Muscle layer of colon (tissue), 2 donors: ENCODE results near the gene ULK1.
"Not testable (repeated sequence)": the region's sequence is repeated elsewhere in the genome, so short reads cannot be mapped to it uniquely, and the experiment has no call there.

Experiments
- H3K27ac ChIP-seq: one replicate; pipeline ENCODE4 v1.7.0; 2013; ENCODE audit warnings: low read depth, mild to moderate bottlenecking, low read length, moderate library complexity
- H3K27me3 ChIP-seq, 2 donors: one replicate each; pipeline ENCODE4 v1.7.0; 2013; ENCODE audit warnings: low read length in 2 of 2, mild to moderate bottlenecking in 2 of 2; ENCODE audit not compliant: insufficient read depth in 2 of 2, control insufficient read depth in 1 of 2
- H3K36me3 ChIP-seq: one replicate; pipeline ENCODE4 v1.7.0; 2013; ENCODE audit warnings: mild to moderate bottlenecking, low read length; ENCODE audit not compliant: insufficient read depth
- H3K4me1 ChIP-seq: one replicate; pipeline ENCODE4 v1.7.0; 2013; ENCODE audit warnings: mild to moderate bottlenecking, low read length; ENCODE audit not compliant: insufficient read depth
- H3K4me3 ChIP-seq, 2 donors: one replicate each; pipeline ENCODE4 v1.7.0; 2013; ENCODE audit warnings: low read length in 2 of 2, low read depth in 1 of 2, mild to moderate bottlenecking in 1 of 2, moderate library complexity in 1 of 2
- H3K9ac ChIP-seq: one replicate; pipeline ENCODE4 v1.7.0; 2013; ENCODE audit warnings: low read length
- H3K9me3 ChIP-seq: one replicate; pipeline ENCODE4 v1.7.0; 2013; ENCODE audit warnings: mild to moderate bottlenecking, low read length
- donor health status: abdominal sarcoma.
- donor health status: Adenocarcinoma of cecum.

Gene ULK1

DNA sequence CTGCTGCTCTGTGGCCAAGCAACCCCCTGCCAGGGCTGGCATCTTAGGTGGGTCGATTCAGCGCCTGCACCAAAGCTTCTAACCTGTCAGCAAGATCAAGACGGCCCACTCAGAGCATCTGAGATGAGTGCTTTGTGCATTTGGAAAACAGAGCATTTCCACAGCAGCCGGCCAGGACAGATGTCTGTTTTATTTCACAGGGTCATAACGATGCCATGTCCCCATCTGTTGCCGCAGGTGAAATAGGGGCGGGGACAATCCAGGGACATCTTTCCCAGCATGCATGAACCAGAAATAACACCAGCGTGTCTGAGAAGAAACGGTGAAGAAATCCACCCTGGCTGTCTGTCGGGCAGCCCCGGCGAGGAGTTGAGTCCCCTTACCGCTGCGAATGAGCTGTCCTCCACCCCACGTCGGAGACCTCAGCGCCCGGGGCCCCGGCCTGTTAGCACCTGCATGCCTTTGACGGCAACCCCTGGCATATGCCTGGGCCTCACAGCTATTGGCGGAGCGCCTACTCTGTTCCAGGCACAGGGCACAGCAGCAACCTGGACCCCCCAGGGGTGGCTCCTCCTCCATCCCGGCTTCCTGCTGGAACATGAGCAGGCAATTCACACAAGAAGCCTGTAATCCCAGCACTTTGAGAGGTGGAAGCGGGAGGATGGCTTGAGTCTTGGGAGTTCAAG, 30.6 kb upstream of the ULK1 start:
- Histone ChIP-seq H3K4me3 (no peak overlapping the region), H3K9me3 (no peaks in the 10 kb centered on the region), H3K27ac (no peak overlapping the region), H3K9ac (no peak overlapping the region), H3K4me1 (no peaks in the 10 kb centered on the region), H3K36me3 (no peaks in the 10 kb centered on the region), H3K27me3 (peaks cover 0 to 3% of the 10 kb centered on the region in 2 donors)

DNA sequence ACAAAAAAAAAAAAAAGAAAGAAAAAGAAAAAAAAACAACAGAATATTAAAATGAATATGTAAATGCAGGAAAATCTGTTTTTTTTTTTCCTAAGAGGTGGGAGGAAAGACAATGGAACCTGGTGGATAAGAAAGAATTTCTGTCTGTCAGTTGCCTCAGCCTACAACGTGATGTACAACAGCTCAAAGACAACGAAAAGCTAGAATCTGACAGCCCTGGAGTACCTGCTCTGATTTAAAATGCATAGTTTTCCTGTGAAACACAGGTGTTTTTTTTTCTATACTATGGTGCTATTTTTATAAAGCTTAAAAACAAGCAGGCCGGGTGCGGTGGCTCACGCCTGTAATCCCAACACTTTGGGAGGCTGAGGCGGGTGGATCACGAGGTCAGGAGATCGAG, 30.0 kb upstream of the ULK1 start:
- no peak overlapping the region for H3K9ac ChIP-seq
- peaks cover 0 to 3% of the 10 kb centered on the region in 2 donors for H3K27me3 ChIP-seq
- no peak overlapping the region for H3K27ac ChIP-seq

DNA sequence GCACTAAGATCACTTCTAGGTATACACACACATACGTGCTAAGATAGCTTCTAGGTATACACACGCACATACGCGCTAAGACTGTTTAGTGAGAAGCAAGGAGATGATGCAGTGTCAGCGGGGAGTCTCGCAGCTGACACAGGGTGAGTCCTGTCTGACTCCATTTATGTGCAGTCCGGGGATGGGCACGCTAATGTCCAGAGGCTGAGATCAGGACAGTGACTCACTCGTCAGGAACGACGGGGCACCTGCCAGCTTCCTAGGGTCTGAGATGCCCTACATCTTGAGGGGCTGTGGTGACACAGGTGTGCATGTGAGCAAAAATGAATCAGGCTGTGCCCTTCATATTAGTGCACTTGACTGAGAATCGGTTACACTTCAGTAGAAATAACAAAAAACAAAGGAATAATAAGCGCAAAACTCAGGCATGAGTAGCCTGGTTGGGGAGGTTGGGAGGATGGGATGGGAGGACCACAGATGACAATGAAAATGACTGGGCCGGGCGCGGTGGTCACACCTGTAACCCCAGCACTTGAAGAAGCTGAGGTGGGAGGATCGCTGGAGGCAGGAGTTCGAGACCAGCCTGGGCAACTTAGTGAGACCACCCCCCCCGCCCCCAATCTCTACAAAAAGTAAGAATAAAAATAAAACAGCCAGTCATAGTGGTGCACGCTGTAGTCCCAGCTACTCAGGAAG, 29.1 kb upstream of the ULK1 start:
- no peaks in the 10 kb centered on the region for H3K36me3 ChIP-seq
- no peak overlapping the region for H3K9ac ChIP-seq
- no peak overlapping the region for H3K4me3 ChIP-seq
- no peaks in the 10 kb centered on the region for H3K4me1 ChIP-seq
- no peak overlapping the region for H3K27ac ChIP-seq
- no peaks in the 10 kb centered on the region for H3K9me3 ChIP-seq
- peaks cover 0 to 3% of the 10 kb centered on the region in 2 donors for H3K27me3 ChIP-seq

More for the DNA sequence above, 30.0 kb upstream of the ULK1 start:
- H3K4me3 ChIP-seq, result no peak overlapping the region
- no peaks in the 10 kb centered on the region for H3K4me1 ChIP-seq
- no peaks in the 10 kb centered on the region for H3K36me3 ChIP-seq
- H3K9me3 ChIP-seq, result no peaks in the 10 kb centered on the region

DNA sequence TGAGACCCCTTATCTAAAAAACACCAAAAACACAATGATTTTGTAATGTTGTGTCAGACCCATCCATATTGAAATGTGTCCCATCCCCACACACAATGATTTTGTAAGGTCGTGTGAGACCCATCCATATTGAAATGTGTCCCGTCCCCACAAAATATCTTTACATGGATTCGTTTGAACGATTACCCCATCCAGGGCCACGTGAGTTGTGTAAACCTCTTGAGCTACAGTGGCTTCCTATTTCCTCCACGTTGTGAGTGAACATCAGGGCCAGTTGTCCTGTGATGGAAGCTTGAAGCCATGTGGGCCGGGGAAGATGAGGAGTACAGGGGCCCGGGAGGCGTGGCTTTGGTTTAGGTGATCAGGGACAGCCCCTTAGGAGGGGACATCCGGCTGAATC, 27.0 kb upstream of the ULK1 start:
- peaks cover 0 to 3% of the 10 kb centered on the region in 2 donors for H3K27me3 ChIP-seq
- no peaks in the 10 kb centered on the region for H3K9me3 ChIP-seq
- H3K4me1 ChIP-seq, result no peaks in the 10 kb centered on the region
- no peak overlapping the region for H3K9ac ChIP-seq
- no peak overlapping the region for H3K4me3 ChIP-seq
- H3K36me3 ChIP-seq, result no peaks in the 10 kb centered on the region
- H3K27ac ChIP-seq, result no peak overlapping the region

DNA sequence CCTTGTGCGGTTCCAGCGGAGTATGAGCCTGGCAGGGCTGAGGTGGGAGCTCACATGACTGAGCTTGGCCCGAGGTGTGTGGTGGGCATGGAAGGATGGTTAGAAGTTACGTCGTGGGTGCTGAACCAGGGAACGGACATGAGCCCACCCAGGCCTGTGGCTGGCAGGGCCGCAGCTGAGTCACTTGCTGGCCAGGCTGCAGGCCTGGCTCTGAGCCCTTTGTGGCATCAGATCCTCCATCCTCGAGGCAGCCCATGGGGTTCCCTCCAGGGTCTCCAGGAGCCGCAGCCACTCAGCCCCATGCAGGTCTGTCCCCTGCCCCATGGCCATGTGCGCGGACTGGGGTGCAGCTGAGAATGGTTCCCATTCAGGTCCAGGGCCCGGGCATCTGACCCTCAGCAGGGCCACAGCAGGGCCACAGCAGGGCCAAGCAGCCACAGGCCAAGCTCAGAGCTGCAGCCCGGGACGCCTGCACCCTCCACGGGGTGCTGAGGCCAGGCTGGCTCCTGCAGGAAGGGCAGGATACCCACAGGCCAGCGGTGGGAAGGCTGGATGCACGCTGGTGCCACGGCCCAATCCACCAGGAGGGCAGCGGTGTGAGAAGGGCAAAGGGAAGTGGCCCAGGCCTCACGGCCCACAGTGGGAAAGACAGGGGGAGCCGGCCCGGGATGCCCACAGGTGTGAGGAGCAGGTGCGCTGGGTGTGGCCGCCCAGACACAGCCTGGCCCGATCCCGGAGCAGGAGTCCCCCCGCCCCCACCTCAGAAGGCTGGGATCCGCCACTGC, 26.3 kb upstream of the ULK1 start:
- H3K9me3 ChIP-seq, result no peaks in the 10 kb centered on the region
- H3K27me3 ChIP-seq, result peaks cover 0 to 3% of the 10 kb centered on the region in 2 donors
- no peaks in the 10 kb centered on the region for H3K36me3 ChIP-seq
- no peak overlapping the region for H3K9ac ChIP-seq
- no peak overlapping the region for H3K27ac ChIP-seq
- H3K4me3 ChIP-seq, result no peak overlapping the region
- H3K4me1 ChIP-seq, result no peaks in the 10 kb centered on the region

DNA sequence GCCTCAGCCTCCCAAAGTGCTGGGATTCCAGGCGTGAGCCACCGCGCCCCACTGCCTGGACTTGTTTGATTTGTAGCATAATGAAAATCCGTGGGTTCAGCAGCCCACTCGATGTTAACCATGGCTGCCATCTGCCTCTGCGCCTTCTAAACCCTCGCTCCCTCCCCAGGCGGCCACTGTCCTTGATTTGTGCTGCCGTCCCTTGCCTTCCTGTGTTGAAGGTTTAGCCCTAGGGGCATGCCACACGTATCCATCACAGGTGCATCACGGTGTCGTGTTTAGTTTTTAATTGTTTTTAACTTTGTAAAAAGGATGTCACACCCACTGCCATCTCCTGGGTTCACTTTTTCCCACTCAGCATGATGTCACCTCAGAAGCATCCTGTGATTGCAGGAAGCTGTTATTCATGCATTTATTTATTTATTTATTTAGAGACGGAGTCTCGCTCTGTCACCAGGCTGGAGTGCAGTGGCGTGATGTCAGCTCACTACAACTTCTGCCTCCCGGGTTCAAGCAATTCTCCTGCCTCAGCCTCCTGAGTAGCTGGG, 24.5 kb upstream of the ULK1 start:
- H3K4me1 ChIP-seq, result no peaks in the 10 kb centered on the region
- H3K9me3 ChIP-seq, result no peaks in the 10 kb centered on the region
- no peak overlapping the region for H3K9ac ChIP-seq
- no peak overlapping the region for H3K4me3 ChIP-seq
- no peaks in the 10 kb centered on the region for H3K27me3 ChIP-seq
- no peak overlapping the region for H3K27ac ChIP-seq
- H3K36me3 ChIP-seq, result no peaks in the 10 kb centered on the region

DNA sequence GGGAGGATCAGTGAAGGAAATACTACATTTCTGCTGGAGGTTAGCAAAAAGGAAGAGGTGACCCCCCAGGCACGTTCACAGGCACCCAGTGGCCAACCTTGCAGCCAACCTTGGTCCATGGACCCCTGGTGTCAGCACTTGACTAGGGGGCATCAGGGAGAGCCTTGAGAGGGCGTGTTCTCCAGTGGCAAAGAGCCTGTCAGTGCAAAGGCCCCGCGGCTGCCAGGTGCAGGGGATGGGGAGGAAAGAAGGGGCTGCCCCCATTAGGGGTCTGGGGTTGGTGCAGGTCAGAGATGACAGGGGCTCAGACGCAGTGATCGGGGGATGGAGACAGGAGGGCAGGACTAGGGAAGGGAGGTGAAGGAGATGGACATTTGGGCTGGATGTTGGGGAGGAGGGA, 22.7 kb upstream of the ULK1 start:
- no peaks in the 10 kb centered on the region for H3K4me1 ChIP-seq
- H3K9me3 ChIP-seq, result no peaks in the 10 kb centered on the region
- H3K4me3 ChIP-seq, result no peak overlapping the region
- H3K27ac ChIP-seq, result no peak overlapping the region
- no peaks in the 10 kb centered on the region for H3K36me3 ChIP-seq
- no peaks in the 10 kb centered on the region for H3K27me3 ChIP-seq
- H3K9ac ChIP-seq, result no peak overlapping the region

DNA sequence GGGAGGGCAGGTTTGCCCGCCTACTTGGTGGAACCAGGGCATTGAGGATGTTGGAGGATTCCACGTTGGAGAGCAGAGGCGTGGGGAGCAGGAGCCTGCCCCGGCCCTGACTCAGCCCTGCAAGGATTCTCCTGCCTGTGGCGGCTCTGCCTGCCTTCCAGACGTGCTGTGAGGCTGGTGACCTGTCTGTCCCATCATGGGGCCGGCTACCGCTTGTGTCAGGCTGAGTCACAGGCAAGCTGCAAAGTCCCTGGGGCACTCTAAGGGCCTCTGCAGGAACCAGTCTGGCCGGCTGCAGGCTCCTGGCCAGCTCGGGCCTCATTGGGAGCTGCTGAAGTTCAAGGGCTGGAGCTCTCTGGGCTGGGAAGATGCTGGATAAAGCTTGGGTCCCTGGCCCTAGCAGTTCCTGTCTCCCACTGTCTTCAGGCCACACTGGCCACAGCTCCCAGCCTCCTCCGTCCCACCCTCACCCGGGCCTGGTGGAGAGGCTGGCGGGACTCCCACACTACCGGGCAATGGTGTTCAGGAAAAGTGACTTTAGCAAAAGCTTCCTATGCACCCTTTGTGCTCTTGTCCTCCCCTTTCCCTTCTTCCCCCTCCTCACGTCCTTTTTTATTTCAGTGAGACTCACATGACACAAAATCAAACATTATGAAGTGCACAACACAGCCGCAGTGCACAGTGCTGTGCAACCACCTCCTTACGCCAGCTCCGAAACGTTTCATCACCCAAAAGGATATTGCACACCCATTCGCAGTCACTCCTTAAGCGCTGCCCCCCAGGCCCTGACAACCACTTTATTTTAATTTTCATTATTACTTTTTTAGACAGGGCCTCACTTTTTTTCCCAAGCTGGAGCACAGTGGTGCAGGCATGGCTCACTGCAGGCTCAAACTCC, 22.0 kb upstream of the ULK1 start:
- Histone ChIP-seq H3K27ac (no peak overlapping the region), H3K4me1 (no peaks in the 10 kb centered on the region), H3K27me3 (no peaks in the 10 kb centered on the region), H3K36me3 (no peaks in the 10 kb centered on the region), H3K4me3 (no peak overlapping the region), H3K9me3 (no peaks in the 10 kb centered on the region), H3K9ac (no peak overlapping the region)

DNA sequence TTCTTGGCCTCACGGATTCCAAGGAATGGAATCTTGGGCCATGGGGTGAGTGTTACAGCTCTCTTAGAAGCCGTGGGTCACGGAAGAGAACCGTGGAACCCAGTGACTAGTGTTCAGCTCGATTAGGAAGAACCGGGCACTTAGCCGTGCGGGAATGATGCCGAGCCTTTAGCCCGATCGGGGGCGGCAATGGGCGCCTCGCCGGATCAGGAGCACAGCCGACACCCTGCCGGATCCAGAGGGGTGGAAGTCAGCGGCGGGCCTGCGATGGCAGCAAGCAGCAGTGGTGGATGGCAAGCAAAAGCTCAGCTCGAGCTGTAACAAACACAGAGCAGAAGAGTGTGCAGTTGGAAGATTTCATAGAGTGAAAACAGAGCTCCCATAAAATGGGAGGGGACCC, 21.1 kb upstream of the ULK1 start:
- Histone ChIP-seq H3K27ac (no peak overlapping the region), H3K4me1 (no peaks in the 10 kb centered on the region), H3K9ac (no peak overlapping the region), H3K36me3 (no peaks in the 10 kb centered on the region), H3K9me3 (no peaks in the 10 kb centered on the region), H3K27me3 (no peaks in the 10 kb centered on the region), H3K4me3 (no peak overlapping the region)

DNA sequence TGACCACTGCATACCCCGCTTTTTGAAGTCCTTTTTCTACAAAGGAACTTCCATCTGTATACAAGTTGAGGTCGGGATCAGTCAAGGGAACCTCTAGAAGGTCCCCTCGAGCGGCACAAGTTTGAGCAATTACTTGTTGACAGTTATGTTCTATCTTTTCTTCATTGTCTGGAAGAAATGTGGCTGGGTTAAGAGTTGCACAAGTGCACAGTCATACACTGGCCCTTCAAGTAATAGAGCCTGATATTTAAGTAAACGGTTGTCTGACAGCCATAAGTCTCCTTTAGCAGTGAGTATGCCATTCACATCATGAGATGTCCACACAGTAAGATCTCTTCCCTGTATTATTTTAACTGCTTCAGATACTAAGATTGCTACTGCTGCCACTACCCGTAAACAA, 19.4 kb upstream of the ULK1 start:
- not testable (repeated sequence) for H3K27ac ChIP-seq, H3K4me1 ChIP-seq, H3K9me3 ChIP-seq, H3K36me3 ChIP-seq, H3K9ac ChIP-seq, H3K4me3 ChIP-seq, H3K27me3 ChIP-seq

DNA sequence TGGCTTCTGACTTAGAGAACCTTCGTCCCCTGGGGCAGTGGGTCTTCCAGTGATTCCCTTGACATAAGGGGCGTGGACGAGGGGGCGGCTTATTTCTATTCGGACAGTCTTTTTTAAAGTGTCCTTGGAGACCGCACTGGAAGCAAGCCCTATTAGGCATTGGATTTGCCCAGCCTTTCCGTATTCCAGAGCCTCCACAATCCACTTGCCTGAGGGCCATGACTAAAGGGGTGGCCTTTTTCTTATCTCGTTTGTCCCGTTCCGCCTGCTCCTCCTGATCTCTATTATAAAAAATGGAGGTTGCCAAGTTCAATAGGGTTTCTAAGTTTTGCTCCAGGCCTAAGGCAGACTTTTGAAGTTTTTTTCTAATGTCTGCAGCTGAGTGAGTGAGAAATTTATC, 17.2 kb upstream of the ULK1 start:
- not testable (repeated sequence) for H3K4me3 ChIP-seq, H3K27ac ChIP-seq, H3K4me1 ChIP-seq, H3K36me3 ChIP-seq, H3K9ac ChIP-seq, H3K27me3 ChIP-seq, H3K9me3 ChIP-seq
